Activated naive CD4-positive, alpha-beta T cell treated with anti-CD3 and anti-CD28 coated beads for 36 hours (primary cell): ENCODE results near the gene AIF1L. TPM values are rescaled to one million over a fixed set of nuclear protein-coding genes. Genes with fewer than 3 reads are reported as not detected.

Experiments used
- CTCF ChIA-PET: fragments of 350-600 bp; sonication (Branson Sonifier 250); formaldehyde crosslinking; loops from one replicate; lab custom pipeline; 2021; ENCODE audit warnings: antibody characterized with exemption; lab: Charles Lee
- DNase-seq: peaks from one replicate; pipeline ENCODE4 v3.0.0-alpha.2; 2020
- H3K27ac Mint-ChIP-seq: one replicate; pipeline ENCODE4 v1.8.0; 2021; ENCODE audit warnings: mild to moderate bottlenecking, mixed read lengths
- H3K27me3 Mint-ChIP-seq: one replicate; pipeline ENCODE4 v1.8.0; 2021; ENCODE audit warnings: low read depth, mixed read lengths
- H3K36me3 Mint-ChIP-seq: one replicate; pipeline ENCODE4 v1.8.0; 2021; ENCODE audit warnings: low read depth, mixed read lengths
- H3K4me1 Mint-ChIP-seq: one replicate; pipeline ENCODE4 v1.8.0; 2021; ENCODE audit warnings: low read depth, mixed read lengths
- H3K4me3 Mint-ChIP-seq: one replicate; pipeline ENCODE4 v1.8.0; 2021; ENCODE audit warnings: mild to moderate bottlenecking, moderate library complexity, mixed read lengths
- H3K9me3 Mint-ChIP-seq: one replicate; pipeline ENCODE4 v1.8.0; 2021; ENCODE audit warnings: mixed read lengths
- intact Hi-C: fragments of 100-400 bp; cut with micrococcal nuclease; formaldehyde crosslinking; loops from one replicate; pipeline ENCODE4 v1.15.1; 2023
- total RNA-seq, 2 experiments: library from RNA; stranded (reverse); gene quantifications; one replicate each; pipeline ENCODE4 v1.2.3, GENCODE V29; 2021

Gene AIF1L
- total RNA-seq, 2 experiments from 2014 or later = 1.4 to 1.8 TPM

DNA sequence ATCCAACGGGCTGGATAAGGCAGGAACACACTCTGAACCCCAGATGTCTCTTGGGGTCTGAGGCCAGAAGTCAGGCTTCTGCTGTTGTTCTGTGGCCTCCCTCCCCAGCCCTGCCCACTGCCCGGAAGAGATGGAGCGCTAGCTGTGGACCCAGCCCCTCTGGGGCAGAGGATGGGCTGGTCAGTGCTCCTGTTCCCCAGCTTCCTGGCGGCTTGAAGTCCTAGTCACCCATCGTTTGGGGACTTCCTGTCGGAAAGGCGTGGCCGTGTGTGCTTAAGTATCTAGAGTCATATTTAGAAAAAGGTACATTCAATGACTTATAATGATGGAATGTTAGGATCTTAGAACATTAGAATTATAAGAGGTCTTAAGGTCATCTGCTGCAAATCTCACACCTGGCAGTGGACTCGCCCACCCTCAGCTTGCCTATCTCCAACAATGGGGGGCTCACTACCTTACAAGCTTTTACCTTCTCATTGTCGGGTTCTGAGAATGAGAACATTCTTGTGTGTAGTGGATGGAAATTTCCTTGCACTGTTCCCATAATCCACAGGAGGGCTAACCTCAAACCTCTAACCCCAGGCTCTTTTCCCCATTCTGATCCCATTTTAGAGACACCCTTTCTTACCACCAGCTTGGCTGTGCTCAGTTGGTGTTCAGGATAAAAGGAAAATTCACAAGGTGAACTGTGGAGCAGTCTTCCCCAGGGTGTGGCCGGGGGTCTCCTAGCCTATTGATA lies 13.4 kb upstream of the AIF1L start:
- H3K36me3 Mint-ChIP-seq = no peaks in the 10 kb centered on the region
- no peak overlapping the region for H3K27ac Mint-ChIP-seq
- H3K4me3 Mint-ChIP-seq = no peak overlapping the region
- no peaks in the 10 kb centered on the region for H3K27me3 Mint-ChIP-seq
- no peaks in the 10 kb centered on the region for H3K9me3 Mint-ChIP-seq
- intact Hi-C loops = no loop called here
- DNase-seq = no peak
- no peaks in the 10 kb centered on the region for H3K4me1 Mint-ChIP-seq
- CTCF ChIA-PET = interaction anchor here (0.7 kb wide), 1 partner anchor 118 kb away, joined by 3 read pairs; no protein-coding TSS in a partner anchor

DNA sequence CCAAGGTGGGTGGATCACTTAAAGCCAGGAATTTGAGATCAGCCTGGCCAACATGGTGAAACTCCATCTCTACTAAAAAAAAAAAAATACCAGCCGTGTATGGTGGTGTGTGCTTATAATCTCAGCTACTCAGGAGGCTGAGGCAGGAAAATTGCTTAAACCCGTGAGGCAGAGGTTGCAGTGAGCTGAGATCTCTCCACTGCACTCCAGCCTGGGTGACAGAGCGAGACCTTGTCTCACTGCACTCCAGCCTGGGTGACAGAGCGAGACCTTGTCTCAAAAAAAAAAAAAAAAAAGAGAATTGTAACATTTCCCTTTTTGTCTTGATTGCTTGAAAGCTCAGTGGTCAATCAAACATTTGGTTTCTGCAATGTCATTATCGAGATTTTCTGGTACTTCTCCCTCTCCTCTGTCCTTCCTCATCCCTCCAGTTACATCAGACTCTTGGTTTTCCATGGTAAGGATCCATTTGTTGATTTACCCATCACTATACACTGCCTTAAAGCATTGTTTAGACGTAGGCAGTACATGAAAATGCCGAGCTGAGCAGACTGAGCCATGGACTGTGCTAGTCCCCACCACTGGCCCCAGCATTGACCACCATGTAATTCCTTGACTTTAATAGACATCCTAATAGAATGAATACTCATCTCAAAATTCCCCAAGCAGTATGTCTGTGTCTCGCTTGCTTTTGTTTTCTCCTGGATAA lies 11.5 kb upstream of the AIF1L start:
- CTCF ChIA-PET = interaction anchor here (0.7 kb wide), 1 partner anchor 471 kb away, joined by 3 read pairs; no protein-coding TSS in a partner anchor
- DNase-seq = no peak

DNA sequence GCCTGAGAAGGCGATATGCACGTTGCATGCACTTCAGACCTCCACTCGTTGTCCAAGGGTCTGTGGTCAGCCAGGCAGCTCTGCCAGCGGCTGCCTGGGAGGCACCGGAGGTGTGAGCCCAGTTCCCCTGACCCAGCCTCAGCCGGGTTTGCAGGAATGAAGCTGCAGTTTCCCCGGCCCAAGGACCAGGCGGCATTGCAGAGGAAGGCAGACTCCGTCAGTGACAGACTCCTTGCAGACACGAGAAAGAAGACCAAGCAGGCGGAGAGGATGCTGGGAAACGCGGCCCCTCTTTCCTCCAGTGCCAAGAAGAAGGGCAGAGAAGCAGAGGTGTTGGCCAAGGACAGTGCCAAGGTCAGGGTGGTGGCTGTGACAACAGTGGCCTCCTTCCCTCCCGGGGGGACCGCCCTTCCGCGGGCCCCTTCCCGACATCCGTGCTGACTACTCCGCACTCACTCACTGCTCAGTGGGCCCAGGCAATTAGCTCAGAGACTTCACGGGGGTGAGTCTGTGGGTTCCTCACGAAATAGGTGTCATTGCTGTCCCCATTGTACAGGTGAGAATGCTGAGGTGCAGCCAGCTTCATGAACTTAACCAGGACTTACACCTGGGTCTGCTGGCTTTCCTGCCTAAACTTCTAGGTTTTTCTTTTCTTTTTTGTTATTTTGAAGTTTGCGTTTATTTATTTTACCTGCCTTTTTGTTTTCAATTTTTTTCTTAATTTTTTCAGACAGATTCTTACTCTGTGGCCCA lies 10.8 kb upstream of the AIF1L start:
- DNase-seq = no peak
- Mint-ChIP-seq H3K27ac (no peak overlapping the region), H3K4me1 (no peaks in the 10 kb centered on the region), H3K9me3 (no peaks in the 10 kb centered on the region), H3K27me3 (no peaks in the 10 kb centered on the region), H3K36me3 (no peaks in the 10 kb centered on the region), H3K4me3 (no peak overlapping the region)
- intact Hi-C loops = no loop called here
- CTCF ChIA-PET = no interaction called here

More for the DNA sequence above, 11.5 kb upstream of the AIF1L start:
- Mint-ChIP-seq H3K4me1 (no peaks in the 10 kb centered on the region), H3K36me3 (no peaks in the 10 kb centered on the region), H3K27me3 (no peaks in the 10 kb centered on the region), H3K9me3 (no peaks in the 10 kb centered on the region), H3K4me3 (no peak overlapping the region), H3K27ac (no peak overlapping the region)
- intact Hi-C loops = no loop called here

DNA sequence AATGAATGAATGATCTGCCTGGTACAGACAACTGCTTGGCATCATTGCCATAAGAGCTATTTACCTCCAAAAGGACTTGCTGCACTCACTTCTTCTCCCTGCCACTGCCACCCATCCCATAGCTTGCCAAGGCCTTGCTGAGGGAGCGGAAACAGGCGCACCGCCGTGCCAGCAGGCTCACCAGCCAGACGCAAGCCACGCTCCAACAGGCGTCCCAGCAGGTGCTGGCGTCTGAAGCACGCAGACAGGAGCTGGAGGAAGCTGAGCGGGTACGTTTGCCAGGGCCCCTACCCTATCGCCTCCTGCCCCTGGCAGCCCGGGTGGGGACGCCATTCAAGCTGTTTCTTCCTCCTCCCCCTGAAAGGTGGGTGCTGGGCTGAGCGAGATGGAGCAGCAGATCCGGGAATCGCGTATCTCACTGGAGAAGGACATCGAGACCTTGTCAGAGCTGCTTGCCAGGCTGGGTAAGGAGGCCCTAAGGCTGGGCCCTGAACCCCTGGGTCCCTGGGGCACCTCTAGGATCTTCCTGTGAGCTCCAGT lies 8.9 kb upstream of the AIF1L start:
- Mint-ChIP-seq H3K4me3 (no peak overlapping the region), H3K9me3 (no peaks in the 10 kb centered on the region), H3K27ac (no peak overlapping the region), H3K27me3 (no peaks in the 10 kb centered on the region), H3K4me1 (no peaks in the 10 kb centered on the region), H3K36me3 (no peaks in the 10 kb centered on the region)
- CTCF ChIA-PET = interaction anchor here (0.6 to 0.8 kb wide), 2 partner anchors 44 to 249 kb away, joined by 3 to 4 read pairs; no protein-coding TSS in a partner anchor
- DNase-seq = no peak
- intact Hi-C loops = no loop called here

DNA sequence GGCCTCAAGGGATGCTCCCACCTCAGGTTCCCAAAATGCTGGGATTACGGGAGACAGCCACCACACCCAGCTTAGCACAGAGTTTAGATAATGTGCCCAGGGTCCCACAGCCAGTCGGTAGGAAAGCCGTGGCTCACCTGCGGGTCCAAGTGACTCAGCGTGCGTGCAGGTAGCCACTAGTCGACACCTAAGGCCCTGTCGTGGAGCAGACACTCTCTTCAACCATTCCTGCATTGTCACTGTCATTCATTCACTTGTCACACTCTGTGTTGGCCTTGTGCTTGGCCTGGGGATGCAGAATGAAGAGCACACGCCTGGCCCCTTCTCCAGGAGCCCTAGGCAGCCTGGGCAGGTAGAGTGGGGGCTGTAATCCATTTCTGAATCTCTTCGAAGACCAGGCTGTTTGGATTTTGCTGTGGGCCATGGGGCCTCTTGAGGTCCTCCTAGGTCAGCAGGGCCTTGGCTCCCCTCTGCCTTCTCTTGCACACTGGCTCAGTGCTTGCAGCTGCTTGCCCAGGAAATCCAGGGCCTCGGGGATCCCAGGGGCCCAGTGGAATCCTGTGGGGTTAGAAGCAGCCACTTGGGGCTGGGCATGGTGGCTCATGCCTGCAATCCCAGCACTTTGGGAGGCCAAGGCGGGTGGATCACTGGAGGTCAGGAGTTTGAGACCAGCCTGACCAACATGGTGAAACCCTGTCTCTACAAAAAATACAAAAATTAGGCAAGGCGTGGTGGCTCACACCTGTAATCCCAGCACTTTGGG lies 6.1 kb upstream of the AIF1L start:
- peaks cover 10% of the 10 kb centered on the region for H3K27me3 Mint-ChIP-seq
- no peak overlapping the region for H3K4me3 Mint-ChIP-seq
- no peaks in the 10 kb centered on the region for H3K9me3 Mint-ChIP-seq
- intact Hi-C loops = no loop called here
- H3K4me1 Mint-ChIP-seq = no peaks in the 10 kb centered on the region
- H3K27ac Mint-ChIP-seq = no peak overlapping the region
- no peak for DNase-seq
- no peaks in the 10 kb centered on the region for H3K36me3 Mint-ChIP-seq
- CTCF ChIA-PET = no interaction called here

DNA sequence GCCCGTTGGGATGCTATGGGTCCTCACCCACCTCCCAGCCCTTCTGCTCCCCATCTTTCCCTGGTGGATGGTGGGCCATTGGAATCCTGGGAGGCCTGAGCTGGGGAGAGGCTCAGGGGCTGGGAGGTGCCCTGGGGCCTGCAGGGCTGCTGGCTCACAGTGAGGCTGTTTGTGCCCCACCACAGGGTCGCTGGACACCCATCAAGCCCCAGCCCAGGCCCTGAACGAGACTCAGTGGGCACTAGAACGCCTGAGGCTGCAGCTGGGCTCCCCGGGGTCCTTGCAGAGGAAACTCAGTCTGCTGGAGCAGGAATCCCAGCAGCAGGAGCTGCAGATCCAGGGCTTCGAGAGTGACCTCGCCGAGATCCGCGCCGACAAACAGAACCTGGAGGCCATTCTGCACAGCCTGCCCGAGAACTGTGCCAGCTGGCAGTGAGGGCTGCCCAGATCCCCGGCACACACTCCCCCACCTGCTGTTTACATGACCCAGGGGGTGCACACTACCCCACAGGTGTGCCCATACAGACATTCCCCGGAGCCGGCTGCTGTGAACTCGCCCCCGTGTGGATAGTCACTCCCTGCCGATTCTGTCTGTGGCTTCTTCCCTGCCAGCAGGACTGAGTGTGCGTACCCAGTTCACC lies 4.9 kb upstream of the AIF1L start:
- Mint-ChIP-seq H3K27ac (no peak overlapping the region), H3K36me3 (no peaks in the 10 kb centered on the region), H3K4me3 (no peak overlapping the region), H3K27me3 (peaks cover 18% of the 10 kb centered on the region), H3K9me3 (no peaks in the 10 kb centered on the region), H3K4me1 (peaks cover 3% of the 10 kb centered on the region)
- intact Hi-C loops = no loop called here
- CTCF ChIA-PET = no interaction called here
- no peak for DNase-seq

DNA sequence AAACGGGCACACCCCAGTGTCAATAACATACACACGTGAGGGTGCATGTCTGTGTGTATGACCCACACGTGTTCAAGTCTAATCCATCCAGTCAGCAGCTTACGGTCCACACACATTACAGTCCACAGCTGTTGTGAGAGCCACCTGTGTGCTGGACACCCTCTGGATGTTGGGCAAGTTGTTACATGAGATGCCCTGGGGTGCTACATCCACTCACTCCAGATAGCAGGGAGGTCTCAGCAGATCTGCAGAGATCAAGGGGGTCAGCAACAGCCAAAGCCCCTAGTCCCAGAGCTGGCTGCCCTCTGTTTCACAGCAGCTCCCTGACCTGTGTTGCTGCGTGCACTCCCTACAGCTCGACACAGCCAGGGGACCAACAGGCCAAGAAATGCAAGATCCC lies 4.3 kb upstream of the AIF1L start:
- Mint-ChIP-seq H3K9me3 (no peaks in the 10 kb centered on the region), H3K36me3 (no peaks in the 10 kb centered on the region), H3K4me1 (peaks cover 3% of the 10 kb centered on the region), H3K27ac (no peak overlapping the region), H3K4me3 (no peak overlapping the region), H3K27me3 (peaks cover 22% of the 10 kb centered on the region)
- intact Hi-C loops = no loop called here
- CTCF ChIA-PET = no interaction called here
- no peak for DNase-seq

DNA sequence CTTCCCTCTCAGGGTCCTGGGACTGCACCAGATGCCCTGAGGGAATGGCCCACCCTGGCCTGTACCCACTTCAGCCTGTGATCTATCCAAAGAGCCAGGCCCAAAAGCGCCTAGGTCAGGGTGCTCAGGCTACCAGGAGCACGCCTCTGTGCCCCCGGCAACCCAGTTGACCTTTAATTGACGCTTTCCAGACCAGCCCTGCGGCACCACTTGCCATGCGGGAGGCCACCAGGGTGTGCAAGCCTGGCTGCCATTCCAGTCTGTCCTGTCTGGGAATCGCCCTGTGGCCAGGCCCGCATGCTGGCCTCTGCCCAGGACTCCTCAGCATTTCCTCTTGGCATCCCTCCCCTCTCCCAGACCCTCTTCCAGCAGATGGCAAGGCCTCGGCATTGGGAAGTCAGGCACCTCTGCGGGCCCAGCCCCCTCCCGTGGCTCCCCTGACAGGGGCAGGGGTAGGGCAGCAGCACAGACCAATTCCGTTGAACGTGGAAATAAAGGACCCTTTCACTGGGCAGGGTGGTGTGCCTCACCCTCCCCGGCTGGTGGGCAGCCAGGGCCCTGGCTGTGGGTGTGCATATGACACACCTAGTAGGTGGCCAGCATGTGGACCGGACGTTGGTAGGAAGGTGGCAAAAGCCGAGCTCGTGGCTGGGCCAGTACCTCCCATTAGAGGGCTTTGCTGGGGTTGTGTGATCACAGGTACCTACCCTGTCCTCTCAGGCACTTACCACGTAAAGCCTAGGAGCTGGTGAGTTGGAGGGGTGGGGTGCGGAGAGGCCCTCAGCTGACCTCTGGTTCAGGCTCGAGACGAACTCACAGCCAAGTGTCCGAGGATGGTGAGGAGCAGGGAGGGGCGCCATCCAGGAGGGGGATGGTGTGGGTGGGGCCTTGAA lies 3.5 kb upstream of the AIF1L start:
- Mint-ChIP-seq H3K9me3 (no peaks in the 10 kb centered on the region), H3K27me3 (peaks cover 28% of the 10 kb centered on the region), H3K4me3 (no peak overlapping the region), H3K4me1 (peaks cover 3% of the 10 kb centered on the region), H3K27ac (no peak overlapping the region), H3K36me3 (no peaks in the 10 kb centered on the region)
- CTCF ChIA-PET = no interaction called here
- intact Hi-C loops = no loop called here
- DNase-seq = no peak

DNA sequence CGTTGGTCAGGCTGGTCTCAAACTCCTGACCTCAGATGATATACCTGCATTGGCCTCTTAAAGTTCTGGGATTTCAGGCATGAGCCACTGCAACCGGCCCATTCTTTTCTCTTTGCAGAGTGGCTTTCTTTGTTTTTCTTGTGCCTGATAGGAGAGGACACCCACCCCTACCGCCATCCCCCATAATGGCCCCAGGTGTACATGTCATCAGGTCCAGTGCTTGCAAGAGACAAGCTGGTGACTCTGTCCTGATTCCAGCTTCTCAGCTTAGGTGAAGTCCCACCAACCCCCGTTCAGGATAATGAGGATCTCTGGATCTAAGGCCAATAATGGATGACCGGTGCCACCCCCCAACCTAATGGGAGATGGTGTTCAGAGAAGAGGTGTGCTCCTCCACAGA lies 2.3 kb upstream of the AIF1L start:
- Mint-ChIP-seq H3K9me3 (no peaks in the 10 kb centered on the region), H3K4me1 (peaks cover 3% of the 10 kb centered on the region), H3K27ac (no peak overlapping the region), H3K4me3 (no peak overlapping the region), H3K27me3 (peaks cover 28% of the 10 kb centered on the region), H3K36me3 (no peaks in the 10 kb centered on the region)
- CTCF ChIA-PET = no interaction called here
- intact Hi-C loops = no loop called here
- DNase-seq = no peak

DNA sequence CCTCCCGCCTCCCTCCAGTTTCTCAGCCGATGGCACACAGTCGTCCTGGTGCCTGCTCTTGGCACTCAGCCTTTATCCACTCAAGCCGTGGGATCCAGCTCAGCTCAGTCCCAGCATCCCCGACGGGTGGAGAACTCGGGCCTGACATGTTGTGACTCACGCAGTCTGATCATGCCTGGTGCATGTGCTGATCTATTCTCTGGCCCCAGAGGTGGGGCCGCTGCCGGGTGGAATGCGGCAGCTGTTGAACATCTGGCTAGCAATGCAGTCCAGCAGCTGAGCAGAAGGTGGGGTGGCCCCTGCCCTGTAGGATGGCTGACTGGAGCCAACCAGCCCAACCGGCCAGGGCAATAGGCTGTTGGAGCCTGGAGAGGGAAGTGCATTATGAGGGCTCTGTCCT lies 1.7 kb upstream of the AIF1L start:
- peaks cover 3% of the 10 kb centered on the region for H3K4me1 Mint-ChIP-seq
- DNase-seq = no peak
- H3K9me3 Mint-ChIP-seq = no peaks in the 10 kb centered on the region
- no peaks in the 10 kb centered on the region for H3K36me3 Mint-ChIP-seq
- H3K27ac Mint-ChIP-seq = no peak overlapping the region
- CTCF ChIA-PET = interaction anchor here (1.3 kb wide), 1 partner anchor 48 kb away, joined by 3 read pairs; no protein-coding TSS in a partner anchor
- peaks cover 28% of the 10 kb centered on the region for H3K27me3 Mint-ChIP-seq
- intact Hi-C loops = no loop called here
- no peak overlapping the region for H3K4me3 Mint-ChIP-seq
